Measurements from ENCODE around the gene ROBO1. TPM values are rescaled to one million over a fixed set of nuclear protein-coding genes. Genes with fewer than 3 reads are reported as not detected.

The ROBO1 gene
- total and polyA plus RNA-seq, 2 donors (not counting 1 experiment from before 2014, with no cell fraction given), result 0.27 to 3.2 TPM

DNA sequence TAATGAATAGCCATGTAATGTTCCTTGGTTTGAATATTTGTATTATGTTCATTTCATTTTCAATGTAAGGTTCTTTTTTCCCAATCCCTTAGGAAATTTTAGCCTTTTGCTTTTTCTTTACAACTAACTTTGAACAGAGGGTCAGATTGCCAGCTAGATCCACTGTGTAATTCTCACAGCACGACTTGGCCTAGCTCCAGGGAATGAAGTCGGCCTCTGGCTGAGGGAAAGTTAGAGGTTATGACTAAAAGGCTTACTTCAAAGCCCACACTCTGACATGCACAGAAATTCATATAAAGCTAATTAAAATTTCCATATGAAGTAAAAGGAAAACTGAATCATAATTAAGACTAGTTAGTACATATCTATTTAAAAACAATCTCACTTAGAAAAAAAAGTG lies 38.7 kb downstream of the ROBO1 start:
- no peak for DNase-seq
- Histone ChIP-seq H3K27me3 (replicated peaks in 1 of 4; ENCODE audit: control extremely low read depth in 1 of 4, control insufficient read depth in 3 of 4, insufficient read depth in 4 of 4, low read length in 3 of 4) (no peaks in the 10 kb centered on the region), H3K27ac (ENCODE audit: low read length in 2 of 2) (no peak overlapping the region), H3K9ac (ENCODE audit: low read length) (no peak overlapping the region), H3K79me2 (ENCODE audit: control insufficient read depth, insufficient read depth, low read length) (no peaks in the 10 kb centered on the region), H2AFZ (ENCODE audit: insufficient read depth, low read depth, low read length, poor library complexity, severe bottlenecking) (no peak overlapping the region), H3K4me1 (ENCODE audit: control insufficient read depth in 2 of 2, insufficient read depth in 2 of 2, low read length in 2 of 2) (no peaks in the 10 kb centered on the region), H3K4me2 (replicated peaks; ENCODE audit: low read depth, low read length, poor library complexity, severe bottlenecking) (no peak overlapping the region), H4K20me1 (ENCODE audit: control insufficient read depth, insufficient read depth, low read length, poor library complexity, severe bottlenecking) (no peaks in the 10 kb centered on the region), H3K9me3 (ENCODE audit: control extremely low read depth in 1 of 3, control insufficient read depth in 2 of 3, insufficient read depth in 1 of 3, low read length in 2 of 3) (no peaks in the 10 kb centered on the region), H3K4me3 (ENCODE audit: control extremely low read depth in 1 of 5, extremely low read depth in 1 of 5, insufficient read depth in 1 of 5, low read depth in 2 of 5, low read length in 4 of 5) (no peak overlapping the region), H3K36me3 (replicated peaks in 1 of 2; ENCODE audit: control extremely low read depth in 1 of 2, control insufficient read depth in 1 of 2, extremely low read depth in 1 of 2, insufficient read depth in 2 of 2, low read length in 1 of 2) (no peaks in the 10 kb centered on the region)
- ChIA-PET CTCF (no interaction called here), POLR2A (no interaction called here)
- ATAC-seq (ENCODE audit: low read depth), result no peak
- intact Hi-C loops (cut with micrococcal nuclease), result no loop called here
- Mint-ChIP-seq H3K9me3 (ENCODE audit: insufficient read depth) (peaks cover 6% of the 10 kb centered on the region), H3K4me3 (no peak overlapping the region), H3K27me3 (no peaks in the 10 kb centered on the region), H3K4me1 (no peaks in the 10 kb centered on the region), H3K27ac (no peak overlapping the region)
- TF ChIP-seq EZH2 (IDR thresholded peaks at IDR 0.05; ENCODE audit: borderline replicate concordance, insufficient read depth, low read depth, low read length, poor library complexity, severe bottlenecking) (no peak), CTCF (IDR thresholded peaks at IDR 0.05) (no peak)
- WGBS (ENCODE audit: insufficient coverage), result no CpG with 5 or more reads among the region's 2 CpGs

- H2AFZ ChIP-seq (ENCODE audit: insufficient read depth, low read depth, low read length, poor library complexity, severe bottlenecking), result no peak overlapping the region
- Mint-ChIP-seq H3K27me3 (no peaks in the 10 kb centered on the region), H3K9me3 (ENCODE audit: insufficient read depth) (no peaks in the 10 kb centered on the region), H3K27ac (no peak overlapping the region), H3K4me3 (no peak overlapping the region), H3K4me1 (no peaks in the 10 kb centered on the region)
- no peaks in the 10 kb centered on the region for H3K36me3 ChIP-seq (replicated peaks in 1 of 2; ENCODE audit: control extremely low read depth in 1 of 2, control insufficient read depth in 1 of 2, extremely low read depth in 1 of 2, insufficient read depth in 2 of 2, low read length in 1 of 2)
- no peaks in the 10 kb centered on the region for H3K4me1 ChIP-seq (ENCODE audit: control insufficient read depth in 2 of 2, insufficient read depth in 2 of 2, low read length in 2 of 2)
- H3K9me3 ChIP-seq (ENCODE audit: control extremely low read depth in 1 of 3, control insufficient read depth in 2 of 3, insufficient read depth in 1 of 3, low read length in 2 of 3), result no peaks in the 10 kb centered on the region
- DNase-seq (no peak), ATAC-seq (ENCODE audit: low read depth) (no peak)
- H4K20me1 ChIP-seq (ENCODE audit: control insufficient read depth, insufficient read depth, low read length, poor library complexity, severe bottlenecking), result no peaks in the 10 kb centered on the region
- WGBS (ENCODE audit: insufficient coverage), result no CpG with 5 or more reads among the region's 1 CpG
- H3K27ac ChIP-seq (ENCODE audit: low read length in 2 of 2), result no peak overlapping the region
- H3K4me3 ChIP-seq (ENCODE audit: control extremely low read depth in 1 of 5, extremely low read depth in 1 of 5, insufficient read depth in 1 of 5, low read depth in 2 of 5, low read length in 4 of 5), result no peak overlapping the region
- no peaks in the 10 kb centered on the region for H3K79me2 ChIP-seq (ENCODE audit: control insufficient read depth, insufficient read depth, low read length)
- H3K27me3 ChIP-seq (replicated peaks in 1 of 4; ENCODE audit: control extremely low read depth in 1 of 4, control insufficient read depth in 3 of 4, insufficient read depth in 4 of 4, low read length in 3 of 4), result no peaks in the 10 kb centered on the region
- H3K9ac ChIP-seq (ENCODE audit: low read length), result no peak overlapping the region
- TF ChIP-seq CTCF (IDR thresholded peaks at IDR 0.05) (no peak), EZH2 (IDR thresholded peaks at IDR 0.05; ENCODE audit: borderline replicate concordance, insufficient read depth, low read depth, low read length, poor library complexity, severe bottlenecking) (no peak)
- ChIA-PET POLR2A (no interaction called here), CTCF (no interaction called here)
- H3K4me2 ChIP-seq (replicated peaks; ENCODE audit: low read depth, low read length, poor library complexity, severe bottlenecking), result no peak overlapping the region
- intact Hi-C loops (cut with micrococcal nuclease), result no loop called here
These were observed 41.0 kb downstream of the ROBO1 start for GRCh38 chr3:79726786-79727185.

Measured in B cell (primary cell).